HG02678 (cell line): Measurements from ENCODE around the gene APOB.

Source experiments
- ATAC-seq: cut with Tn5 transposase; IDR thresholded peaks from one replicate; pipeline ENCODE4 v1.9.1; 2021; ENCODE audit warnings: mild to moderate bottlenecking, moderate library complexity; ENCODE audit not compliant: unreplicated experiment

The APOB gene

DNA sequence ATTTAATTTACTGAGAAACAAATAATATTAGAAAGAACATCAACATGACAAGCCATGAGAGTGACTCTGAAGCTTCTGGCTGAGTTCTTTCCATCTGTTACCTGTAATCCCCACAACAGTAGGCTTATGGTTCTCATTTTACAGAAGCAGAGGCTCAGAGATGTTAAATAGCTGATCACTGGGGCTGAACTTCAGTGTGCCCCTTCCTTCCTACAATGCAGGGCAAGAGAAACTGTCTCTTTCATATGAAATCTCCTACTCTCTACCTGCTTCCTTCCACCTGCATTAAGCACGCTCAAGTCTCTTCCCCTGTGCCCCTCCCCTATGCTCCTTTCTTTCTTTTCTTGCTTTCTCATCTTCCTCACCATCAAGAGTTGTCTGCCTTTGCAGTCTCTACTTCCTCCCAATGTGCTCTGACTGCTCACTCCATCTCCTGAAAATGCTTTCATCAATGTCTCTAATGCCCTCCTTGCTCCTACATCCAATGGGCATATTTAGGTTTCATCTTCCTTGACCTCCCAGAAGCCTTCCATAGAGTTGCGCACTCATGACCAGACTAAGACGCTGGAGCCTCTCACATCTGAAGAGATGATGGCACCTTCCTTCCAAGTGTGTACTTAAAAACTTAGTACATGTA lies 23.7 kb downstream of the APOB start:
- ATAC-seq = no peak

DNA sequence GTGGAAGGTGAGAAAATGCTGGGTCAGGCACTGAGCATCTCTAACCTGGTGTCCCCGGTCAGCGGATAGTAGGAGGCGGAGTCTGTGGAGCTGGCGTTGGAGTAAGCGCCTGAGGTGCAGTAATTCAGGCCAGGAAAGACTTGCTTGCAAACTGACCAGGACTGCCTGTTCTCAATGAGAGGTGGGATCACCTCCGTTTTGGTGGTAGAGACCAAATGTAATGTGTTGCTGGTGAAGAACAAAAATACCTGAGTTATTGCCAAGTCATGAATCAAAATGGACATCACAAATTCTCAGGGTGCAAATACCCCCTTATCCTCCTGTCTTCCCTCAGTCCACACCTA lies 24.2 kb downstream of the APOB start:
- no peak for ATAC-seq

DNA sequence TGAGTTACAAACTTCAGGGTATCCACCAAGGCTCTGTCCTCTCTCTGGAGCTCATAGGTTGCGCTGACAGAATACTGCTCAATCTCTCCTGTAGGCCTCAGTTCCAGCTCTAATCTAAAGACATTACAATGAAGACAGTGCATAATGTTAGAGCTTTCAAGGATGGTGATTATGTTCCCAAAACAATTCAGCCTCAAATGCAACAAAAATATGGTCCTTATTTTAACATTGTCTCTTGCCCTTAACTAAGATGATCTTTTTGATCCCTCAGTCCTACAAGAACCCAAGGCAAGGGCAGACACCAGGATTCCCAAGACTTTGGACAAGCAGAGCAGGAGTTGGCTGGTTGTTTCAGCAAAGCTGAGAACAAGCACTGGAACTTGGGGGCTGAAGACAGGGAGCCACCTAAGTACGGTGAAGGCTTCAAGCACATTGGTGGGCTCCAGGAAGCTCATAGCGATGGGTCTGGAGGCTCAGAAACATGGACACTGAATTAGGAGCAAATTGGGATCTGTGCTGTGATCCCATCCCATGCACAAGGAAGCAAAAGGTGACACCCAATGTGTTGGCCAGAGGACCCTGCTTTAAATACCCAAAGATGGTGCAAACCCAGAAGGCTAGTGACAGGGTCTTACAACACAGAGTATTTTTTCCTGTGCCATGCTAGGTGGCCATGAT lies 24.7 kb downstream of the APOB start:
- ATAC-seq = no peak

DNA sequence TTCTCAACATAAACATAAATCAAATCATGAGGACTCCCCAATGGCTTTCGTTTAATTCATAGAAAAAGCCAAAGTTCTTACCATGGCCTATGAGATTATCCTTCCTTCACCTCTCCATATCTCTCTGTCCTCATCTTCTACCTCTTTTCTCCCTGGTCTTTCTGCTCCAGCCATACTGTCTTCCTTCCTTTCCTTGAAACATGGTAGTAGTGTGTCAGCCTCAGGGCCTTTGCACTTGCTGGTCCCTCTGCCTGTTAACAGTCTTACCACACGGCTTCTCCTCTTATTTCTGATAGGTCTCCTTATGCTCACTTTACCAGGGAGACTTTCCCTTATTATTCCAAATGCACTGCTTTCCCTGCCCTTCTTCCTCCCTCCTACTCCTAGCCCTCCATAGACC lies 25.6 kb downstream of the APOB start:
- ATAC-seq = no peak

DNA sequence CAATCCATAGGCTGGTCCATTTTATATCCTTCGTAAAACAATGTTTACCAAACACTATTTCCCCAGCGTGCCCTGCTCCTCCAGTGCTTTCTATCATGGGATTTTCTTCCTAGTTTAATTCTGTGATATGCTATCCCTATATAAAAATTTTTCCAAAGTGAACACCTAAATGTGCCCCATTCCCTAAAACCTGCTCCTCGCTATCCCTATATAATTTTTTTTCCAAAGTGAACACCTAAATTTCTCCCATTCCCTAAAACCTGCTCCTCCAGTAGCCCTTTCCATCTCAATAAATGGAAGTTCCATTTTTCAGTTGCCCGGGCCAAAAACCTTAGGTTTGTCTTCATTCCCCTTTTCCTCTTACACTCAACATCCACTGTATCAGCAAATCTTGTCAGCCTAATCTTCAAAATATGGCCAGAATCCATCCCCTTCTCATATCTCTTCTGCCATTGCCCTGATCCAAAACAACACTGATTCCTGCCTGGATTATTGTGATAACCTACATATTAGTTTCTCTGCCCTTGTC lies 26.1 kb downstream of the APOB start:
- no peak for ATAC-seq

DNA sequence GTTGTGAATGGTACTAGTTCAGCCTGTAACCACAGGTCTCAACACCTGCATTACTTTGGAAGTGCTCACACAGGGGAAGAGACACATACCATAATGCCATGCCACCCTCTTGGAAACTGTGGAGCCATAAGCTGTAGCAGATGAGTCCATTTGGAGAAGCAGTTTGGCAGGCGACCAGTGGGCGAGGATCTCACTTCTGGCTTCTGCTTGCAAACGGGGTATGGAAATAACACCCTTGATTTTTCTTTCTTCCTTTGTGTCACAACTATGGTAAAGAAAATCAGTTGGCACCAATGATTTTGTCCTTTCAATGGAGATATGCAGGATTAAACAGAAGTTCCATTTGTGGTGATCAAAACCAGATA lies 28.6 kb downstream of the APOB start:
- no peak for ATAC-seq

DNA sequence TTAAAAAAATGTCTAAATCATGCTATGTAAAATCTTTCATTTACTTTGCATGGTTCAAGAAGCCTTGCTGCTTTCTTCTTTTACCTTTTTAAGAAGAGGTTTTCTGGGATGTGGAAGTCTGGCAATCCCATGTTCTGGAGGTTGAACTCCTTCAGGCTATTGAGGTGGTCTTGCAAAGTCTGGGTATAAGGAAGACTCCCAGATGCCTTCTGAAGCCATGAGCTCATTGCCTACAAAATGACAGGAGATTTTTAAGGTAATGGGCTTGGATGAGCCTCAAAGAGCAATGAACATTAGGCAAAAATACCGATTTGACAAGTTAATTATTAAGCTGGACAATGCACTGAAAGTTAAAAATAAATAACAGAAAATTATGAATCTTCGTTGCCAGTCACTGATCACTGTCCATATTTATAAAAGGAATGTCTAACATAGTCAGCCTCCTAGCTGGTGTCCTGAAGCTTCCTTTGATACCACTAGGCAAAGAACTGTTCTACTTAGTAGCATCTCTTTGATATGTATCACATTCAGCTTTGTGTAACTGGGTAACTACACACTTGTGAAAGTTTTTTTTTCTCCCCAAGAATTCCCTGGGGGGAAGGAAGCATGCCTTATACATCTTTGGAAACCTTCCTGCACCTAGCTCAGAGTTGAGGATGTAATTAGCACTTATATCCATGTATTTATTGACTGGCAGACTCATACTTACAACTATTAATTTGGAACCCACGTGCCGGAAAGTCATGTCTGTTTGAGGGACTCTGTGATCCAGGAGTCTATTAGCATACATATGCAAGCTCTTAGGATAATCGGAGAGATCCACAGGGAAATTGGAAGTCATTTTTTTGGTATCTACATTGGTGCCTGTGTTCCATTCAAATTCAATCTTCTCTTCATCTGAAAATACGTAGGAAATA lies 29.3 kb downstream of the APOB start:
- no peak for ATAC-seq

DNA sequence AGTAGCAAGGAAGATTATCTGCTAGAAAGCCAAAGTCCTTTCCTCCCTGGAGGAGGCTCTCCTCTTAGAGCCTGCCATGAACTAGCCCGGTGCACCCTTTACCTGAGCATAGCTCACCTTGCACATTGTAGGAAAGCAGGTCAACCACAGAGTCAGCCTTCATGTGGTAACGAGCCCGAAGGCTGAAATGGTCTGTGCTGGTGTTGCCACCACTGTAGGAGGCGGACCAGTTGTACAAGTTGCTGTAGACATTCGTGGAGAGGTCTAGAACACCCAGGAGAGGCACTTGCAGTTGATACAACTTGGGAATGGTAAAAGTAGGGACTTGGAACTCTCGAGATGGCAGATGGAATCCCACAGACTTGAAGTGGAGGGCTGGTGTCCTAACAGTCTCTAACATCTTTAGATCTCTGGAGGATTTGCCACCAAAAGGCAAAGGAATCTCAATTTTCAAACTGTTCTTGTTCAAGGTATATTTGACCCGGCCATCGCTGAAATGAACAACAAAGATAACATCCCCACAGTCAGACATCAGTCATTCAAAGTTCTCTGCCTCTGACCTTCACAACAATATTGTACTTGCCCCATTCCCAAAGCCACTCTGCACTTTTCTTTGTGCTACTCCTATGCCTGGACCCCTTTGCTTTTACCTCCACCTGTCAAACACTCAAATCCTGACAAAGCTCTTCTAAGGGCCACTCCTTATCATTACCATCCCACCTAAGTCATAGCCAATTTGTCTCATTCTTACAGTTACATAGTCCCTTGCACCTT lies 30.6 kb downstream of the APOB start:
- no peak for ATAC-seq

DNA sequence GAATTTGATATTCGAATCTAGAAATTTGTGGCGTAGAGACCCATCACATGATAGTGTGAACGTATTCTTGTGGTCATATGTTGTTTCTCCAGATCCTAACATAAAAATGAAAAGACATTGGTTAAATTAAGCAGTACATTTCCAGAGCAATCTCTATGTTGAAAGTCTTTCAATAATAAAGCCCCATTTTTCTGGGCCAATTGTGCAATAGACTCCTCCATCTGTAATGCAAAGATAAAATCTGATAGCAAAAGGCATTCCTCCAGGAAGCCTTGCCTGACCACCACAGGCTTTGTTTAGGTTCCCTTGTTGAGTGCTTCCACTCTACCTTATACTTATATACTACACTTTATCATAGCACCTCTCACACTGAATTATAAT lies 31.3 kb downstream of the APOB start:
- ATAC-seq = no peak

DNA sequence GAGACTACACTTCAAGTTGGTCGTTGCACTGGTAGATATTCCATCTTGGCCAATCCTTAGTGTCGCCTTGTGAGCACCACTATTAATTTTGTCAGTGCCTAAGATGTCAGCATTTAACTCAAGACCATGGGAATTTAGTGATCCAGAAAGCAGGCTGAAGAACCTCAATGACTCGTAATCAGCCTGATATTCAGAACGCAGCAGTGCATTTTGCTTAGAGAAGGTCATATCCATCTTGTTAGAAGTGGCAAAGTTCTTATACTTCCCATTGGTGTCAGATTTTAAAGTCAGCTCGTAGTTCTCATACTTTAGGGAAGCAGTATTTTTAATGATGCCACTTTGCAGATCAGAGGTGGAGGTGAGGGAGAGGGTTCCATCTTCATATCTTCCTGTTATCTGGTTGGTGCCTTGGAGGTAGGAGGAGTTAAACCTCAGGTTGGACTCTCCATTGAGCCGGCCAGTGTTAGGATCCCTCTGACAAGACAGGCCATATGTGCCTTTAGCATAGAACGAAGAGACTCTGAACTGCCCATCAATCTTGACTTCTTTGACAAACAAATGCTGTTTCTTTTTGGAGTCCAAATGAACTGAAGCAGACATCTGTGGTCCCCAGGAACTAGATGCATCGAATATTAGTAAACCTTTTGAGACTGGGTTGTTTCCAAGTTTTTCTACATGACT lies 31.9 kb downstream of the APOB start:
- no peak for ATAC-seq

DNA sequence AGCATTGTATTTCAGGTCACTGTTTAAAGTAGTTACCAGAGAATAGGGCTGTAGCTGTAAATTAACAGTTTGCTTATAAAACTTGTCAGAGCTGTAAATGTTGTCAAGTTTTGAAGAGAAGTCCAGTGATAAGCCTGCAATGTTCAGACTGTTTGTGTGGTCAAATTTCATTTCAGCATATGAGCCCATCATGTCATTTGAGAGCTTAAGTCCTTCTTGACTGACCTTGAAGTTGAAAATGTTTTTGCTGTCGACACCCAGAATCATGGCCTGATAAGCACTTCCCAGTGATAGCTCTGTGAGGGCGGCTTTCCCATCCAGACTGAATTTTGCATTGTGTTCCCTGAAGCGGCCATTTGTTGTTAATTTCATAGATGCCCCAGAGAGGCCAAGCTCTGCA lies 32.4 kb downstream of the APOB start:
- no peak for ATAC-seq

DNA sequence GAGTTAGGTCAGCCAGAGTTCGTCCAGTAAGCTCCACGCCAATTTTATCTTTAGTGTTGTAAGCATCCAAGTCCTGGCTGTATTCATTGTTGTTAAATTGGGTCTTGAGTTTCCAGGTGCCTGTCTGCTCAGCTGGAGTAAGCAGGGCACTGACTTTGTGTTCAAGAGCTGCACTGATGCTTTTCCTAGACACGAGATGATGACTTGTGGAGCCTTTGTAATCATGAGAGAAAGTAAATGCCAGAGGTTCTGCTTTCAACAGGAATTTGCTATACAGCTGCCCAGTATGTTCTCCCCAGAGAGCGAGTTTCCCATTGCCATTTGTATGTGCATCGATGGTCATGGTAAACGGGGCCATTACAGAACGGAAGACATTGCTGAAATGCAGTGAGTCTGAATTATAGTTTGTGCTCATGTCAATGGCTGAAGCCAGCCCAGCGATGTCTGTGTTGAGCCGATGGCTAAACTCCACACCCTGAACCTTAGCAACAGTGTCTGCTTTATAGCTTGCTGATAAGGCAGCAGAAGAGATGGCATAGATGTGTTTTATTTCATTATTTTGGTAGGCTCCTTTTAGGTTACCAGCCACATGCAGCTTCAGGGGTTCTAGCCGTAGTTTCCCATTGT lies 32.9 kb downstream of the APOB start:
- ATAC-seq = no peak

DNA sequence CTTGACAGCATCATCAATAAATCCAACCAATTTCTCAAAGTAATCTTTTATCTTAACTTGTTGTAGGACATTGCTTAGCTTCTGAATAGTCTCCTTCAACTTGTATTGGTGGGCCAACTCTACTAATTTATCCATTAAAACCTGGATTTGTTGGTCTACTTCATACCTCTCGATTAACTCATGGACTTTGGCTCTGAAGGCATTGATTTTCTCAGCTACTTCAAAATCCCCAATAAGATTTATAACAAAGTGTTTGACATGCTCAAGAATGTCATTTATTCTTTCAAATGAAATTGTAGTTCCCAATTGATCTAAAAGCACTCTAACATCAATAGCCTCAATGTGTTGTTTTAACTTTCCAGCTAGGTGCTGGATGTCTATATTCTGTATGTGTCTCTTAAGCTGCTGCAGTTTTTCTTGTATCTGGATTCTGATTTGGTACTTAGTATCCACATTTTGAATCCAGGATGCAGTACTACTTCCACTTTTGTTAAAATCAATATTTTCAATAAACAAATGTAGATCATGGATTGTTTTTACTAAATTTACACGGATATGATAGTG lies 34.1 kb downstream of the APOB start:
- ATAC-seq = no peak

DNA sequence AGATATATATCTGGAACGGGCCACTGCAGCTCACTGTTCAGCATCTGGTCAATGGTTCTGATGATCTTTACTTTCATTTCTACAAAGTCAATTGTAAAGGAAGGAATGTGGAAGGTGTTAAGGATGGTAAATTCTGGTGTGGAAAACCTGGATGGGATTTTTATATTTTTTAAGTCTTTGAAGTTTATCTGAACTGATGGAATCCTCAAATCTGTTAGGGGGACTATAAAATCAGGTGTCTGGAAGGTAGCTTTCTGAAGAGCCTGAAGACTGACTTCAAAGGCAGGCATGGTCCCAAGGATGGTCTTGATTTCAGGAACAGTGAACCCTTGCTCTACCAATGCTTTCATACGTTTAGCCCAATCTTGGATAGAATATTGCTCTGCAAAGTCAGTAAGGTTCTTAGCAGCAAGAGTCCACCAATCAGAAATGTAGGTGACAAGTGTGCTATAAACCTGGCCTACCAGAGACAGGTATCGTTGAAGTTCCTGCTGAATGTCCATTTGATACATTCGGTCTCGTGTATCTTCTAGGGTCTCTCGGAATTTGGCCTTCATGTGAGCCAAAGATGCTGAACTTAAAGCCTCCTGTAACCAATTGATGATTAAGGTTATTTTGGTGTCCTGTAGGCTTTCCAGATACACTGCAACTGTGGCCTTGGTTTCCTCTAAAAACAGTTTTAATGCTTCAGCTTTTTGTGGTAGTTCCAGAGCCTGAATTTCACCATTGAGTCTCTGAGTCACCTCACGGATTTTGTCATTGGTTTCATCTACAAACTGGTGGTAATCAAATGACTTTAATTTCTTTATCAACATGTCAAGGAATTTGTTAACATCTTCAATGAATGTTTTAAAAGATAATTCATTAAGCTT lies 34.8 kb downstream of the APOB start:
- no peak for ATAC-seq

DNA sequence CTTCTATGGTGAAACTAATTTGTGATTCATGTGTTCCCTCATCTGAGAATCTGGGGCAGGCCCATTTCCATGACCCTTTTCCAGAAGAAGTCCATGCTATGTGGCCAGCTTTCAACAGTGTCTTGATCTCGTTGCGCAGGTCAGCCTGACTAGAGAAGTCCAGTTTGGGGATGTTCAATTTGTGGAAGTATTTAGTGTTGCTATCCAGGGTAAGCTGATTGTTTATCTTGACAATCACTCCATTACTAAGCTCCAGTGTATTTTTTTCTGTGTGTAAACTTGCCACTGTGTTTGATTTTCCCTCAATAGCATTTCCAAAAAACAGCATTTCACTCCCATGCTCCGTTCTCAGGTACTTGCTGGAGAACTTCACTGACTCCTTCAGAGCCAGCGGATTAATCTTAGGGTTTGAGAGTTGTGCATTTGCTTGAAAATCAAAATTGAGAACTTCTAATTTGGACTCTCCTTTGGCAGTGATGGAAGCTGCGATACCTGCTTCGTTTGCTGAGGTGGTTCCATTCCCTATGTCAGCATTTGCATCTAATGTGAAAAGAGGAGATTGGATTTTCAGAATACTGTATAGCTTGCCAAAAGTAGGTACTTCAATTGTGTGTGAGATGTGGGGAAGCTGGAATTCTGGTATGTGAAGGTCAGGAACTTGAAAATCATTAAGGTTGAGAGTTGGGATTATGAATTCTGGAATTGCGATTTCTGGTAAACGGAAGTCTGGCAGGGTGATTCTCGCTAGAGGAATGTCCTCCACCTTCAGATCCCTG lies 35.7 kb downstream of the APOB start:
- ATAC-seq = no peak

DNA sequence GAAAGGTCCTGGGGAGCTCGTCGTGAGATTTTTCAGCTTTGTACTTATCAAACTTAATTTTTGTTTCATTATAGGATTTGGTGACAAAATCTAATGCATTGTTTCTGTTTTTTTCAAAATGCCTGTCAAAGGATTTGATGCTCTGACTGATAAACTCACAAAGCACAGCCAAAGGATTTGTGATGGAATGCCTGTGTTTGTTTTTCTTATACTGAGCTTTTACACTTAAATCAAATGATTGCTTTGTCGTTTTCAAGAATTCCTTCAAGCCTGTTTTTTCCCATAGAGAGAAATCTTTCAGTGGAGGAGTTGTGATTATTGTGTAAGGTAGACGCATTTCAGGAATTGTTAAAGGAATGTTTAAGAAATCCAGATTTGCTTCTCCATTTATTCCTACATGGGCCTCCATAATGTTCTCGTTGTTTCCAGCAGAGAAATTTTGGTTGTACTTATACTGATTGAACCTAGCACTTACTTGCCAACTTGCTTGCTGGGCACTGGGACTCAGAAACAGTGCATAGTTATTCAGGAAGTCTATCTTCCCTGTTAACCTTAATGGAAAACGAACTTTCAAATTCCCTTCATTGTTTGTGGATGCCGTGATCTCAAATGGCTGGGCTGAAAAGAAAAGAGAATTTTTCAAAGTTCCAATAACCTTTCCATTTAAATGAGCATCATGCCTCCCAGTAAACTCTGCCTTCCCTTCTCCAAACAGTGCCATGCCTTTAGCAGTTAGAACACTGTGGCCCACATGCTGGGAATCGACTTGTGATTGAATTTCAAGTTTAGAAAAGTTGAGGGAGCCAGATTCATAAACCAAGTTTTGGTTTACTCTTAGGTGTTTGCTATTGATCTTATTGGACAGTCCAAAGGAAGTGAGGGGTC lies 36.5 kb downstream of the APOB start:
- ATAC-seq = no peak
